ENCODE results near the gene POC1B.
A peak's percentile ranks its signal among the peaks of the same experiment; 100 is the strongest.

Gene POC1B

DNA sequence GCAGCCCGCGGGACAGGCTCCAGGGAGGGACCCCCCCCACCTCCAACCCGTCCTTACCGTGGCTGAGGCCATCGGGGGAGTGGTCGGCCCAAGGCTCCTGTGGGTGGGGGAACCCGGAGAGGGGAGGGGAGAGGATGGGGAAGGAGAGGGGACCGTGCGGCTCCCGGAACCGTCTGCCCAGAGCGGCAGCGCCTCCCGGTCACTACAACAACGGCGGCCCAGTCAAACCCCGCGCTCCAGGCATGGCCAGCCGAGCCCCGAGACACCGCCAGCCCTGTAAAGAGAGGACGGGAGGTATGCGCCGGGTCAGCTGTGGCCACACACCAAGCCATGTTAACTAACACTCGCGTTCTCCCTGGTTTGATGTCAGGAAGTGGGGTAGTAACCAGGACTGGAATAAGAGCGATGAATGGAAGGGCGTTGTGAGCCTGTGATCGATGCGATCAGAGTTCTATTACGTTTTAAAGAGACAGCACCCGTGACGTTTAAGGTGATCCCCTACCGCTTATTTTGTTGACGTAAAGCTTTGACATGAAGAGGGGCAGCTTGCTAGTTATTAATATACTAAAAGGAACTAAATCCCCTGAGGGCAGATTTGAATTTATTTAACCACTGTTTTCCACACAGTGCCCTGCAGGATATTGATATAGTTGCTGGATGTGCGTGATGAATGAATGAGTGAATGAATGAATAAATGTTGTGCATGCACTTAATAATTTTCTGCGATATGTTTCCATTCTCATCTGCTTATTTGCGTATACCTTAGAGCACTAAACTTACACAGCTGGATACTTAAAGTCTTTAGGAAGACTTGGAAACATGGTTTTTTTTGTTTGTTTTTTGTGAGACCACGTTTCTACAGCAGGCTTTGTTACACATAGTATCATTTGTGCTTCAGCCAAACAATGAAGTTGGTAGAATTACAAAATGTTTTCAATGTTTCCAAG lies at the start of gene POC1B:
POC1B (minus strand) TSS at position 224 of the 947 bp plus-strand sequence; CDS start at position 72, 152 bp downstream.
- DNase-seq = peak; percentile 82

DNA sequence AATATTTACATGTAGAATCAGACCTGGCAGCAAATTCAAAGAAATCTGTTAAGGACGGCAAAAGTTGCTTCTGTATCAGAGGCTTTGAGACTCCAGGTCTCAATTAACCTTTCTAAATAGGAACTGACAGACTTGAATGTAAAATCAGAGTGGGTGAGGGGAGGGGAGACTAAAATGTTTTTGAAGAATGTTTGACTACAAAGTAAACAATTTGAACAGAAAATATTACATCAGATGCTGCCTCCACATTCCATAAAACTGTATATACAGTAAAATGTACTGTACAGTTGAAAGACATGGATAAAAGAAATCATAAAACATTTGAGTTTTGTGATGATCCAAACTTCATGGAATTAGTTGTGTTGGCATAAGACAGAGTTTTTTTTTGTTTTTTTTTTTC lies 49.5 kb upstream of the POC1B start:
- DNase-seq = no peak

DNA sequence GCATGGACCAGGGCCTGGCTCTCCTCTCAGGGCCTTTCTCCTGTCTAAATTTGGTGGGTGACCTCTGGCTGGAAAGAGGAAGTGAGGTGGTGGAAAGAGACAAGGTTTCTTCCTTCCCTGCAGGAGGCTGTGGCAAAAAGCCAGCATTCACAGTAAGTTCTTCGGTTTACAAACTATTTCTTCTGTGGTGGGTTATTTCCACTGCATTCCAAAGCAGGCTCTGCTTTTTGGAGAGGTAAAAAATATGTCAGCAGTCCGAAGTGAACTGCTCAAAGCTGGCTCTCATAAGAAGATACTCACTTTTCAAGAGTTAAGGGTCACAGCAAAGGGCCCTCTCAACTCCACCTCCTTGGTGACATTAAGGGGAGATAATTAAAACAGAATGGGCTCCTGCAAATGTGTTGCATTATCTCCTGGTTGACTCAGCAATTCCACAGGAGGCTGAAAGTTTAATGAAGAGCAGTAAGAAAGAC lies 48.9 kb upstream of the POC1B start:
- DNase-seq = no peak

DNA sequence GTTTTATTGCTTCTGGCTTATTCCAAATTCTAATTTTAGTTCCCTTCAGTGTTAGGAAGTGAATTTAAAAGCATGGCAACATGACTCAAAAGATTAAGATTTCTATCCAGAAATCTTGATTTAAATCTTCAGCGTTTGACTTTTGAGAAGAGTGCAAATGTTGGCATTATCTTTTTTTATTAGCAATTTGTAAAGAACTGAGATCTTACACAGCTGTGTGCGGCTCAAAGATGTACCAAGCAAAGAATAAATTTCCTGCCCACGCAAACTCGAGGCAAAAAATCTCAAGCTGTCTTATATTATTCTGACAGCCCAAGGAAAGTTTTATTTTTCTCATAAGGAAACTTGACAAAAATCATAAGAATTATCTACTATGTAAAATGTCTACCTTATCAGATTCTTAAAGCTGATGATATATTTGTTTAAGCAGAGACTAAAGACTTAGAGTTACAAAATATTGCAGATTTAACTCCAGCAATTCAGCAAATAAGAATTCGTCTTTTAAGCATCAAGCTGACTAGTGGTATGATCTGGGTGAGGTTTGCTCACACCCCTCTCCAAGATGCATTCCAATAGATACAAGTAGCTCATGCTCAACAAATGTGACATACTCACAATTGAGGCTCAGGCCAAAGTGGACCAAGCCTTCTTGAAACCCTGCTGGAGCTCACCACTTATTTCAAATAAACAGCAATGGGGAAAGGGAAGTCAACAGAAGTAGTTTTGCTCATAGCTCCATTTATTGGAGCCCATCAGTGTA lies 47.4 kb upstream of the POC1B start:
- no peak for DNase-seq

DNA sequence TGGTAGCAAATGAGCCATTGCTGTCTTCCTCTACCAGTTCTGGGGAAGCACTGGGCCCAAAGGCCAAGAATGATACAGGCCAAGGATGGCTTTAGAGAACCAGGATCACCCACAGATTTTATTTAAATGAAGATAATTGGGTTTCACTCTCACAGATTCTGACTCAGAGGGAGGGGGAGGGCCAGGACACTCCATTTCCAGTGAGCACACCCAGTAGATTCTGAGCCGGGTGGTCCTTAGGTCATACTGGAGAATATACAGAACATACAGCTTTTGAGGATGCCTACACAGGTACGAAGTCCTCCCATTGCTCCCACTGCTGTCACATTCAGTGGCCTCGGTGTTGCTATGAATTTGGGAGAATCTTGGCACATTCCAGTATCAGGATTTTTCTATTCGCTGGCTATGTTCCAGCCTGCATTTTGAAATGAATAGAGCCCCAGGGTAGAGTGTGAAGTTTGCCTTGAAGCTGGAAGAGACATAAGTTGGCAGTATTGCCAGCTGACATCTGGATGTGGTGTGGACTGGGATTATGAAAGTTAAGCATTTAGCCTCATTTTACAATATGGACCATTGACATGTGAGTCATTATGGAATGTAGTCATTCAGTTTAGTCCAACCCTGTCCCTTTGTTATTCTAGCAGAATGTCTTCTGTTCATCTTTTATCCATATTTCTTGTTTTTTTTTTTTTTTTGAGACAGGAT lies 45.8 kb upstream of the POC1B start:
- DNase-seq = no peak

DNA sequence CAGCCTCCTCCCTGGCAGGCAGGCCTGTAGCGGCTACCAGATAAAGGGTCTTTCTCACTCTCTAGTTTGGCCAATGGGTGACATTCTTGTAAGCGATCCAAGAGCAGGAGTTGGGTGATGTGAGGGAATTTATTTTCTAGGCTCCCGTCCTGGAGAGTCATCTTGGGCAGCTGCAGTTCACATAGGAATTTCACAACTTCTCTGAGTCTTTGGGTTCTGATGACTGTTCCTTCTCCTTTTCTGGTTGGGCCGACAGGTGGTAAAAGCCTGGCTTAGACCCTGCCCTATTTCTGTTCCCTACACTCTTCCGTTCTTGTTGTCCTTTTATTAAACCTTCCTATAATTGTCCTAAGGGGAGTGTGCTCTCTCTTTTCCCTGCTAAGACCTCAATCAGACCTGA lies 42.6 kb upstream of the POC1B start:
- no peak for DNase-seq

DNA sequence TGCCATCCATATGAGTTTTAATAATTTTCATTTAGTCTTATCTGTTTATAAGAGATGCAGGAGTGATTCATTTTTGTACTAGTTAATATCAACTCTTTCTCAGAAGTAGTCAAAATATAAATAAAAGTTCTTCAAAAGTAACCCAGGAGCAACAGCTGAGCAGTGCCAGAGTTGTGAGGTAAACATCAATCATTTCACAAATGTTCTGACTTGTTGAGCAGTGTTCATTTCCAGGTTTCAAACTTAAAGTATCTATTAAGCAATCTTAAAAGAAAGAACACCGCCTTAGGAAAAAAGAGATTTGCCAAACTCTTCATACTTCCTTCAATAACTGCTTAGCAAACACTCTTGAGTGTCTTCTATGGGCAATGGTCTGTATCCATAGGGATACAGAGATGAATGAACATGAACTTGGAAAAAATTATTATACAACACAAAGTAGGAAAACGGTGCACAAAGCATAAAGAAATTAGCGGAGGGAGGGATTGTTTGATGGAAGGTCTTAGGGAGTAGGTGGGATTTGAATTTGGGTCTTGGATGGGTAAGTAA lies 41.9 kb upstream of the POC1B start:
- no peak for DNase-seq

DNA sequence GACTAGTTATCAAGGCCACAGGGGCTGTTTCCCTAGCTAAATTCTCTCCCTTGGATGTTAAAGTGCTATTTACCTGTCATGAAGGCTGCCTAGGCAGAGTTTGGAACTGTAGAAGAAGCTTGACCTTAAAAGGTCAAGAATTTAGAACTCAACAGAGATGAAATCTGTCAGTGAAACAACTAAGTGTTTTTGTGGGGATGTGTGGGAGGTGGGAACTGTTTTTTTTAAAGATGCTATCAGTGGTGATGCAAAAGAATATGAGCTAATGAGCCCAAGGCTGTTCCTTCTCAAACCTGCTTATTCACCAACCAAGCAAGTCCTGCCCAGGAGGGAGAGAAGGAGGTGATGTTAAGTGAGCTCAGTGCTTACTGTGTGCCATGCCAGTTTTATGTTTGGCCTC lies 40.8 kb upstream of the POC1B start:
- DNase-seq = no peak

DNA sequence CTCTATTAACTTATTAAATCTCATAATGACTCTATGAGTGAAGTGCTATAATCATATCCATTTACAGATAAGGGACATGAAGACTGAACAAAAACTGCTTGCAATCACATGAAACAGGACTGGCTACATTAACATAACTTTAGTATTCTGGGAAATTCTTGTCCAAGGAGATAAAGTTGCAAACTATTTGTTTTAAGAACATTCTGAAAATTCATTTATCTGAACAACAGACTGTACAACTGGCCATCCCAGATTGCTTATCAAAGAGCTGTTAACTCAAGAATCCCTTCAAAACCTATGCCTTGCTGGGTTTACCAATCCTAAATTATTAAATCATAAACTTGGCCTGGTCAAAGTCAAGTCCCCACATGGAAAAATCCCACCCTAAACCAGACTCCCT lies 39.2 kb upstream of the POC1B start:
- no peak for DNase-seq

DNA sequence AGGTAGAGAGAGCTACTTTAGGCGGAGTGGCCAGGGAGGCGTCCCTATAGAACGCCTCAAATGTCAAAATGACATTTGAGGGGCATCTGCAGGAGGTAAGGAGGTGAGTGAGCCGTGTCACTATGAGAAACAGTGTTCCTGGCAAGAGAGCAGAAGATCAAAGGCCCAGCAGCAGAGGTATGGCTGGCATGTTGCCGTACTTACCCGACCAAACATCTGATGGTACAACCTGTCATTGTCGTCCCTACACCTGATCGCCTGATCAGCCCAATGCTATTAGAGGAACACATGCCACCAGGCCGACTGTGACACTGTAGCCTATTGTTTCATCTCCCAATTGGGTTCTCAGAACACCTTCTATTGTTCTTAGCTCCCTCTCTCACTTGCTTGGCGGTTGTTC lies 33.9 kb upstream of the POC1B start:
- DNase-seq = no peak

DNA sequence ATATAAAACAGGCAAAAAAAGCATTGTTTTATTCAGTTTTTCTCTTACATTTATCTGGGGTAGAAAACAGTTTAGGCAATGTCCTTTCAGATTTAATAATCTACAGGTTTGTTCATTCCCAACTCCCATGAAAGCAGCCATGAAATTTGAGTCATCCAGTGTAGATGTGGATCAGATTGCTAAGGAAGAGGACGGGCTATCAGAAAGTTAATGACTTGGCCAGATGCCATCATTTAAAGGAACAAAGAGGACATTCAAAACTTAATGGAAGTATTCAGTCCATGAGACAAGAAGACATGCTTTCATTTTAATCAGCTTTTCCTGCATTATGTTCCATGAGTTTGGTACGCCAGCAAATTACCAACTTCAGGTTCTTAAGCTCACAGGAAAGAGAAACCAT lies 31.1 kb upstream of the POC1B start:
- no peak for DNase-seq

DNA sequence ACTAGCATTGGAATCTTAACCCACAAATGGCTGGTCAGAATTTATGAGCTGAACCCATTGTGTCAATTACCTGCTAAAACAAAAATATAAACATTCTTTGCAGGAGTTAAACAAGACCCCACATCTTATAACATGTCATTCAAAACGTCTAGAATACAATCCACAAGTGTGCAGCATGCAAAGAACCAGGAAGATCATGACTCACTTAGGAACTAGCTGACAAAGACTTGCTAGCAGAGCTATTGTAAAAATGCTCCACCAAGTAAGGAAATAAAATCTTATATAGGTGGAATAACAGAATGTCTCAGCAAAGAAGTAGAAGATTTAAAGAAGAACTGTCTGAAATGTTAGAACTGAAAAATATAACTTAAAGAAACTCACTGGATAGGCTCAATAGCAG lies 26.5 kb upstream of the POC1B start:
- DNase-seq = no peak

DNA sequence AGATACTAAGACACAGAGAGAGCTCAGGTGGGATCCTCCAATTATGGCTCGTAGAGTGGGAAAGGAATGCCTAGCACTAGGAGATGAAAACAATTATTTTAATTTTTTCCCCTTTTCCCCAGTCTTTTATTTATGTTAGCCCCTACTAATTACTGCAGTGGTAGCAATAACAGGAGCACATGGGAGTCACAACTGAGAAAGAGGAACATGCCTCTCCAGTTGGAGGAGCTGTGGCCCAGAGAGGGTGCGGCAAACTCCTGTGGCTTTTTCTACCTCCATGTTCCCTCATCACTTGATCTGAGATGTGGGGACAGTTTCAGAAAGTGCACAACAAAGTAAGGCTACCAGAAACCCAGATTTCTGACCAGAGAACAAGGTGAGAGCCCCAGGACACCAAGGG lies 25.9 kb upstream of the POC1B start:
- DNase-seq = no peak

DNA sequence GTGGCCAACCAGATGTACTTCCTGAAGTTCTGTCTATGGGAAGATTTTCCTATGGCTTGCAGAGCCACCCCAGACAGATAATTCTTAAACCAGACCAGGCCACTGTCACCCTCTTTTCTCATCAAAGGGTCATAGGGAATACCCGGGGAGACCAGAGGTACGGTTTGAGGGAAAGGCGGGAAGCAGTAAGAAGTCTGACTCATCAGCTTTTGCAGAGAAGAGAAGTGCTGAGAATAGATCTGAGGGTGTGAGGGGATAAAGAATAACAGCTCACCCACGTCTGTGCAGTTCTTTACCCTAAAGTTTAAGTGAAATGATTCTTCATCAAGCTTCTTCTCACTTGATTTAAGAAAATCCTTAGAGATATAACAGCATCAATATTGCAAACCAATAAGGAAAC lies 21.3 kb upstream of the POC1B start:
- DNase-seq = no peak

DNA sequence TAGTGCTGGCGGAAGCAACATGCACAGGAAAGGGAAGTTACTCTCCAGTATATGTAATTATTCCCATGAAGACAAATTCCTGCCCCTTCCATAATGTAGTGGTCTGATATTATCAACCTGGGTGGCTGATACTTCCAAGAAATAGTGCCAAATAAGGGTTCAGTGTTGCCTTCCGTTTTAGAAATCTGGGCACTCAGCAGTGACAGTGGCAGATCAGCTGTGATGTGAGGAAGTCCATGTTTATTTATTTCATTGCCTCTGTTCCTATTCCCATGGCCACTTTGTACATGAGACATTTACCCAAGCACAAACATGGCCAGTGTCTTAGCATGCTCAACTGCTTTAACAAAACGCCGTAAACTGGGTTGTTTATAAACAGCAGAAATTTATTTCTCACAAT lies 20.3 kb upstream of the POC1B start:
- no peak for DNase-seq

DNA sequence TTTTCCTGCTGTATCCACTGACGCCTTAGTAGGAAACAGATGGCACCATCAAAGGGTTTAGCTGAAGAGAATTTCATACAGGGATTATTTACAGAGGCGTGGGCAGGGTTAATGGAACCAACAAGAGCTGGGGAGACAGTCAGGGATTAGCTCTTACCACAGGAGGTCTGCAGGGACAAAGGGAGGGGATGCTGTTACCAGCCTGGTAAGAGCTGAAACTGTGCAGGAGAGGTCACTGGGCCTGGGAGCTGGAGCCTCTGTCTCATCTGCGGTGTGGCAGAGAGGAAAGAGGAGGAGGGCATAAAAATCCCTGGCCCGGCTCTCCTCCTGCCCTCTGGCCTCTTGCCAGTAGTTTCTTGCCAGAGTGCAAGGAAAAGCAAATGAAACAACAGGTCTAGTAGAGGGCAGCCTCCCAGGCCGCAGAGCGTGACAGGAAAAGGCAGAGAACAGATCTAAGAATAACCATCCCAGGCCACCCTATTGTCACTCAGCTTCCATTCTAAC lies 18.9 kb upstream of the POC1B start:
- DNase-seq = no peak

DNA sequence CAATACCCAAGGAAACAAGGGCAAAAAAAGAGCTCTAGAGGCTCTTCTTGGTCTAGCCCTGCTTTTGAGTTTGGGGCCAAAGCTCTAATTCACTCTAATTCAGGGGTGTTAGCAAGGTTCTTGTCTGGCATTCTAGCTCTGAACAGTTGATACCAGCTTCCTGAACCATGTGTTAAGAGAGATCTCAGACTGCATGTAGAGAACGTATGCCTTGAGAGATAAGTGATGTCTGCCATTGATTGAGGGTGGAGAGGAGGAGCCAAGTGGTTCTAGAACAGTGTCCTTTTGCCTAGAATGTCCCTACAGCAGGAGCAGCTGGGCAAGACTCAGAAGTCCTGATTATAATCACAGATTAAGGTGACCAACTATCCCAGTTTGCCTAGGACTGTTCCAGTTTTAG lies 18.2 kb upstream of the POC1B start:
- no peak for DNase-seq

DNA sequence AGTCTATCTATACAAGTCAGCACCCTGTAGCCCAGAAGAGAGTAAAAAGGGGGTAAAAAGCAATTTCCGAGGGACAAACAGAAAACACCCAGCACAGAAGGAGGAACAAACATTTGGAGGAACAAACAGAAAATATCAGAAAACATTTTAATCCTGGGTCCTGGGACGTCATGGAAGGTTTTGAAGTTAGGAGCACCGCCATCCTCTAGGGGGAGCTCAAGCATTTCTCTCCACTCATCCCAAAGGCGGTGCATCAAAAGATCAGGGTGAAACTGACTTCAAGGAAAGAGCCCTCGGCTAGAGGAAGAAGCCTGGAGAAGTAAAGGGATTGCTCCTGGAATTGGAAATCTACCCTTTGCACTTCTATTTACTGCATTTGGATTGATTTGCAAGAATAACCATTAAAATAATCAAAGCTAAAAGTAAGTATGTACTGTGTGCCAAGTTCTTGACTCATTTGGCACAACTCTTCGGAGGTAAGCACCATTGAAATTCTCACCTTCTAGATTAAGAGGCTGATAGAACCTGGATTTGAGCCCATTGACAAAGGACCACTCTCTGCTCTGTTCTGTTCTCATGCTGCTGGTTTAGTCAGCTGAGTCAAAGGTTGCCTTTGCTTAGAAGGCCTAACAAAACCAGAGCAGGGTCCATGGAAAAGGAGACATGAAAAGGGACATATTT lies 17.2 kb upstream of the POC1B start:
- peak; percentile 59 for DNase-seq

DNA sequence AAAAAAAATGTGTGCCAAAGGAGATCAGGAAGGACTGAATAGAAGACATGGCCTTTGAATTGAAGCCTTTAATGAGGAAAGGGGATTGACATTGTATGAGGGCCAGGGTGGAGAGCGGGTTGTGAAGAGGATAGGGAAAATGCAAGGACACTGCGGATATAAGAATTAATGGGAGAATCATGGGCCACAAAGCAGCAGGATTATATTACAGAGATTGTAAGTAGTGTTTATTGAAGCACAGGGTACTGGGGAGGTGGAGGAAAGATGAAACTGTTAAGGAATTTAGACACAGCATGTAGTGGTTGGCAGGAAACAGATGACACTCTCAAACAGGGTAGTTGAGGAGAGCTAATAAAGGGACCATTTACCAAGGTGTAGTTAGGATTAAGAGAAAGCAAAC lies 16.4 kb upstream of the POC1B start:
- no peak for DNase-seq

DNA sequence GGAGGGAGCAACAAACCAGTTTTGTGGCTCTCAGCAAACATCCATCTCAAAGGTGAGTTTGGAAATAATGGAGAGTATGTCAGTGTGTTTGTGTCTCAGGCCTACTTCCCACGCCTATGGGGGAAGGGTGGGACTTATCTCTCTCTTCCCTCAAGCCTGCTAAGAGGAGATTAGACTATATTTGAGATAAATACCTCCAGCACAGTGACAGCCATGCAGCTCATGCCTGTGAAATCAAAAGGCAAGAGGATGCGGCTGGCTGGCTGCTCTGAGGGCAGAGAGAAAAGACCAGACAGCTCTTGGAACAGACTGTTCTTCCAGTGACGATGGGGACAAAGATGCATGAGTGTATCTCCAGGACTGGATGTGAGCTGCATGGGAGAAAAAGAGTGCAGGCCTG lies 14.7 kb upstream of the POC1B start:
- no peak for DNase-seq

DNA sequence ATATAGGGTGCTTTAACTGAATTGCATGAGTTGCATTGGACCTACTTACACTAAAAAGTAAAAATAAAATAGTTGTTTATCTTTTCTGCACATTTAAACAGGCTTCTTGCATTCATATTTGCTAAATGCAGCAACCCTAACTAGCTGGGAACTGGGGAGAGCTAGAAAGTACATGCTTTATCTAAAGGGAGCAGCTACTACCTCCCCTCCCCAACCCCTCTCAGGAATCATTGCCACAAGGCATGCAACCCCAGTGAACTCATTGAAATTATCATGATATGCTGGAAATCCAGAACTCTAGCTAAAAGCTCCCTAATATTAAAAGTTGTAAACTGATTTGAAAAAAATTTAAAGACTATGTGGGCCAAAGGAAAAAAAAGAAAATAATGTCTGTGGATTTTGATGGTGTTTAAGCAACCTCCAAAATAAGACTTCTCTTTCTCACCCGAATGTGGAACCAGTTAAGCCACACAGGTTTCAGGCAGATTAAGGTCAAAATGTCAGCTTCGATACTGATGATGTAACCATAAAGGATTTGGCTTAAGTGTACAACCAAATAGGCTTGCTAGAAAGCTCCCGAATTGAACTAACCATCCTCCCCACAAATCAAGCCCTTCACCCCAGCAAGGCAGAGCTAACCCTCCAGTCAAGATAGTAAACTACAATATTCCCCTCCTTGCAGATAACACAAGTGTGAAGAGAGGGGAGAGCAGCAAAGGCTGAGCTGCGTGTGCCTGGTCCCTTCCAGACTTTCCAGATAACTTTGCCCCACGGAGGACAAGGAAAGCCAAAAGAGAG lies 13.8 kb upstream of the POC1B start:
- DNase-seq = no peak

Measured in COR-L47 (cell line).